SU-DHL-6 (cell line): Measurements from ENCODE around the gene COL13A1.

Experiments used
- H2AFZ ChIP-seq: fragments of 200-600 bp; sonication (generic); 2 replicates; pipeline ENCODE4 v1.6.1; 2014; ENCODE audit warnings: low read depth, mild to moderate bottlenecking, moderate library complexity, mixed read lengths, antibody characterized with exemption, low read length; ENCODE audit not compliant: severe bottlenecking
- H3F3A ChIP-seq: fragments of 200-600 bp; shearing (Covaris generic); 2 replicates; pipeline ENCODE4 v1.6.0; 2016; ENCODE audit warnings: antibody characterized with exemption, mild to moderate bottlenecking; ENCODE audit not compliant: insufficient read depth
- H3K27ac ChIP-seq: fragments of 200-600 bp; sonication (generic); 2 replicates; pipeline ENCODE4 v1.5.1; 2016; ENCODE audit warnings: low read depth, mild to moderate bottlenecking, low read length, moderate library complexity, mixed read lengths
- H3K27me3 ChIP-seq: fragments of 200-600 bp; sonication (generic), shearing (Covaris generic); 2 replicates; pipeline ENCODE4 v1.6.0; 2014; ENCODE audit warnings: mild to moderate bottlenecking, low read length
- H3K36me3 ChIP-seq: fragments of 200-600 bp; sonication (generic); 2 replicates; pipeline ENCODE4 v1.6.1; 2014; ENCODE audit warnings: mild to moderate bottlenecking, low read length, mixed read lengths
- H3K4me2 ChIP-seq: fragments of 300-600, 200-600 bp; shearing (Covaris generic), sonication (generic); 2 replicates; pipeline ENCODE4 v1.6.0; 2014; ENCODE audit warnings: low read length, low read depth, mild to moderate bottlenecking; ENCODE audit not compliant: poor library complexity, severe bottlenecking
- H3K4me3 ChIP-seq: fragments of 200-600 bp; sonication (generic); 2 replicates; pipeline ENCODE4 v1.5.1; 2014; ENCODE audit warnings: antibody characterized with exemption, low read length, mild to moderate bottlenecking, mixed read lengths; ENCODE audit not compliant: insufficient read depth, poor library complexity, severe bottlenecking
- H3K79me2 ChIP-seq: fragments of 200-600 bp; sonication (generic); 2 replicates; pipeline ENCODE4 v1.6.1; 2014; ENCODE audit warnings: mild to moderate bottlenecking, low read length, moderate library complexity; ENCODE audit not compliant: insufficient read depth
- H3K9ac ChIP-seq: fragments of 200-600 bp; sonication (generic); 2 replicates; pipeline ENCODE4 v1.7.0; 2014; ENCODE audit warnings: mild to moderate bottlenecking, low read length
- H3K9me2 ChIP-seq: fragments of 200-600 bp; sonication (generic); replicated peaks from 2 replicates; pipeline ENCODE4 v1.6.1; 2014; ENCODE audit warnings: low read length; ENCODE audit not compliant: insufficient read depth
- H3K9me3 ChIP-seq: fragments of 200-600 bp; sonication (generic); 2 replicates; pipeline ENCODE4 v1.6.1; 2014; ENCODE audit warnings: low read length, mixed read lengths; ENCODE audit not compliant: insufficient read depth
- H4K20me1 ChIP-seq: fragments of 200-600 bp; sonication (generic); 2 replicates; pipeline ENCODE4 v1.6.1; 2014; ENCODE audit warnings: low read depth, mild to moderate bottlenecking, antibody characterized with exemption, low read length, moderate library complexity, mixed read lengths
- EZH2phosphoT487 ChIP-seq: fragments of 200-600 bp; sonication (generic), shearing (Covaris generic); conservative IDR thresholded peaks from 2 replicates; pipeline ENCODE4 v1.6.1; 2018; ENCODE audit warnings: mild to moderate bottlenecking, antibody characterized with exemption, low read length, moderate library complexity, mixed read lengths
- TF ChIP-seq, protein P1 (sequence below): fragments of 200-600 bp; sonication (generic); IDR thresholded peaks from one replicate; pipeline ENCODE4 v1.5.1; 2017; ENCODE audit warnings: antibody characterized with exemption, mild to moderate bottlenecking, low read length, moderate library complexity; ENCODE audit not compliant: insufficient read depth, poor library complexity, severe bottlenecking

COL13A1 gene

DNA sequence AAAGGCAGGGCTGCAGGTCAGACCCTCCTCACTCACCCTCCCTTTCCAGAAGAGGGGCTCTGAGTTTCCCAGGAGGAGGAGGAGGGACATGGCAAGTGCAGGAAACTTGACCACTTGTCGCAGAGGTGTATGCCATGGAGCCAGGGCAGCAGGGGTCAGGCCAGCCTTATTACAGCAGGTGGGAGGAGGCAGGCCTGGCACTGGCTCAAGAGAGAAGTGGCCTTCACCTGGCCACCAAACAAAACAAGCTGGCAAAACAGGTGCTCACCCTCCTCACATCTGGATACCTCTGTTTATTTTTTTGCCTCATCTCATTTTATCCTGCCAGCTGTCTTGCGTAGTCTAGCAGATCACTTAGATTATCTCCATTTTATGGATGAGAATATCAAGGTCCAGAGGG, 12.5 kb downstream of the COL13A1 start:
- no peaks in the 10 kb centered on the region for H3K27me3 ChIP-seq
- H3F3A ChIP-seq: no peaks in the 10 kb centered on the region
- no peaks in the 10 kb centered on the region for H3K9me2 ChIP-seq
- TF ChIP-seq, protein P1, sequence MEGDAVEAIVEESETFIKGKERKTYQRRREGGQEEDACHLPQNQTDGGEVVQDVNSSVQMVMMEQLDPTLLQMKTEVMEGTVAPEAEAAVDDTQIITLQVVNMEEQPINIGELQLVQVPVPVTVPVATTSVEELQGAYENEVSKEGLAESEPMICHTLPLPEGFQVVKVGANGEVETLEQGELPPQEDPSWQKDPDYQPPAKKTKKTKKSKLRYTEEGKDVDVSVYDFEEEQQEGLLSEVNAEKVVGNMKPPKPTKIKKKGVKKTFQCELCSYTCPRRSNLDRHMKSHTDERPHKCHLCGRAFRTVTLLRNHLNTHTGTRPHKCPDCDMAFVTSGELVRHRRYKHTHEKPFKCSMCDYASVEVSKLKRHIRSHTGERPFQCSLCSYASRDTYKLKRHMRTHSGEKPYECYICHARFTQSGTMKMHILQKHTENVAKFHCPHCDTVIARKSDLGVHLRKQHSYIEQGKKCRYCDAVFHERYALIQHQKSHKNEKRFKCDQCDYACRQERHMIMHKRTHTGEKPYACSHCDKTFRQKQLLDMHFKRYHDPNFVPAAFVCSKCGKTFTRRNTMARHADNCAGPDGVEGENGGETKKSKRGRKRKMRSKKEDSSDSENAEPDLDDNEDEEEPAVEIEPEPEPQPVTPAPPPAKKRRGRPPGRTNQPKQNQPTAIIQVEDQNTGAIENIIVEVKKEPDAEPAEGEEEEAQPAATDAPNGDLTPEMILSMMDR: no peak
- no peak for TF ChIP-seq EZH2phosphoT487
- no peaks in the 10 kb centered on the region for H3K9me3 ChIP-seq
- H3K36me3 ChIP-seq: no peaks in the 10 kb centered on the region
- H3K9ac ChIP-seq: no peak overlapping the region
- no peak overlapping the region for H3K4me2 ChIP-seq
- no peaks in the 10 kb centered on the region for H4K20me1 ChIP-seq
- H2AFZ ChIP-seq: no peak overlapping the region
- H3K79me2 ChIP-seq: no peaks in the 10 kb centered on the region
- no peak overlapping the region for H3K4me3 ChIP-seq
- no peak overlapping the region for H3K27ac ChIP-seq

DNA sequence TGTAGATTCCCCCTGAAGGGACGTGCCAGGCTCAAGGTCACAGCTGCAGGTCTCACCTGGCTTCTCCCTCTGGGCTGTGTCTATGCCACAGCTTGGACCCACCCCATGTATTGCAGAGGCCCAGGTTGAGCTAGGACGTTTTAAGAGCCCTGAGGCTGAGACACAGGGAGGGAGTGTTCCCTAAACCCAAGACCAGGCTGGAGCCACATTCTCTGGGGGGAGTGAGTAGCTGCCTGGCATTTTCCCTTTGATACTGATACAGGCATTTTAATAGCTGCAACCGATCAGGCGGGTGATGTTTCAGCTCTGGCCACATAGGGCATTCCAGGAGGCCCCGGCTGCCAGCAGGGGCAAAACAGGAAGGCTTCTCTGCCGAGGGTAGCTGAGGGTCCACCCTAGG, 13.4 kb downstream of the COL13A1 start:
- no peaks in the 10 kb centered on the region for H4K20me1 ChIP-seq
- H3K4me3 ChIP-seq: no peak overlapping the region
- H3K36me3 ChIP-seq: no peaks in the 10 kb centered on the region
- H3K4me2 ChIP-seq: no peak overlapping the region
- no peaks in the 10 kb centered on the region for H3K9me3 ChIP-seq
- no peaks in the 10 kb centered on the region for H3F3A ChIP-seq
- H3K27ac ChIP-seq: no peak overlapping the region
- no peak overlapping the region for H3K9ac ChIP-seq
- H2AFZ ChIP-seq: no peak overlapping the region
- H3K9me2 ChIP-seq: no peaks in the 10 kb centered on the region
- H3K27me3 ChIP-seq: no peaks in the 10 kb centered on the region
- no peak for TF ChIP-seq EZH2phosphoT487
- TF ChIP-seq, protein P1: no peak
- no peaks in the 10 kb centered on the region for H3K79me2 ChIP-seq

DNA sequence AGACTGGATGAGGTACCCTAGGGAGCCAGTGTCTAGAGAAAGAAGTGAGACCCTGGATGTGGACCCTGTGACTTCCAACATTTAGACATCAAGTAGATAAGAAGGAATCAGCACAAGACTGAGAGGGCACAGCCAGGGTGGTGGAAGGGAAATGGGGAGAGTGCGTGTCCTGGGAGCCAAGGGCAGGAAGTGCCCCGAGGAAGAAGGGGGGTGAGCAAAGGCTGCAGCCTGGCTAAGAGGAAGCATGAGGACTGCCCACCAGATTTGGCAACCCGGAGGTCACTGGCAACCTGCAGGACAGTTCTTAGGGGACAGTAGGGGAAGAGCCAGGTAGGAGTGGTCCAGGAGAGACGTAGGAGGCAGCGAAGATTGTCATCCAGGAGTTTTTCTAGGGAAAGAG, 14.8 kb downstream of the COL13A1 start:
- Histone ChIP-seq H3K36me3 (no peaks in the 10 kb centered on the region), H3K9me2 (no peaks in the 10 kb centered on the region), H3F3A (no peaks in the 10 kb centered on the region), H3K27me3 (no peaks in the 10 kb centered on the region), H3K4me2 (no peak overlapping the region), H2AFZ (no peak overlapping the region), H3K4me3 (no peak overlapping the region), H3K79me2 (no peaks in the 10 kb centered on the region), H3K9me3 (no peaks in the 10 kb centered on the region), H3K27ac (no peak overlapping the region), H4K20me1 (no peaks in the 10 kb centered on the region), H3K9ac (no peak overlapping the region)
- TF ChIP-seq, protein P1: no peak
- TF ChIP-seq EZH2phosphoT487: no peak

DNA sequence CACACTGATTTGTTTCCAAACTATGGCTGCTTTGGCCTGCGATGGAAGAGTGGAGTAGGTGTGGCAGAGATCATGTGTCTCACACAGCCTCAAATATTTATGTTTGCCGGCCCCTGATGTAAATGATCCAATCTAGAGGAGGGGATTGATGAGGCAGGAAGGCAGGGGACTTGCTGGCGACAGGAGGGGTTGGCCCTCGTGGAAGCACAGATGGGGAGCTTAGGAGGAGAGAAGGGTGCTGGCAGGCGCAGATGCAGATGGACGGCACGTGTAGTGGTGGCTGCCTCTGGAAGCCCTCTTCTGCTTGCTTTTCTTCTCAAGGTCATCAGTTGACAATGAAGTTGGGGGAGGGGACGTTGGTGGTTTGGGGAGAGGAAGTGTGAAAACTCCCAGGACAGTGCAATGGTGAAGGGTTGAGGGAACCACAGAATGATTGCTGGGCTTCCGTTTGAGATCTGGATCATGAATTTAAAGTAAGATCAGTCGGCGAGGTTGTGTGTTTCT, 15.4 kb downstream of the COL13A1 start:
- H3K9ac ChIP-seq: no peak overlapping the region
- no peaks in the 10 kb centered on the region for H3F3A ChIP-seq
- no peaks in the 10 kb centered on the region for H4K20me1 ChIP-seq
- no peak overlapping the region for H3K4me2 ChIP-seq
- no peaks in the 10 kb centered on the region for H3K36me3 ChIP-seq
- no peaks in the 10 kb centered on the region for H3K9me3 ChIP-seq
- H2AFZ ChIP-seq: no peak overlapping the region
- H3K9me2 ChIP-seq: no peaks in the 10 kb centered on the region
- H3K79me2 ChIP-seq: no peaks in the 10 kb centered on the region
- H3K27ac ChIP-seq: no peak overlapping the region
- no peak overlapping the region for H3K4me3 ChIP-seq
- H3K27me3 ChIP-seq: no peaks in the 10 kb centered on the region
- TF ChIP-seq EZH2phosphoT487: no peak
- TF ChIP-seq, protein P1: no peak
